Pancreas (tissue), 10 donors: ENCODE results near the gene MEGF6. TPM values are rescaled to one million over a fixed set of nuclear protein-coding genes. Genes with fewer than 3 reads are reported as not detected.

Experiments
- ATAC-seq, 4 donors: fragments of 200-7000 bp; cut with Tn5 transposase; one replicate each; pipeline versions ENCODE4 v1.8.0 to v1.9.1; 2020; ENCODE audit warnings: mild to moderate bottlenecking in 4 of 4, moderate library complexity in 4 of 4
- DNase-seq, 6 donors: peaks; one replicate each; pipeline ENCODE4 v3.0.0-alpha.2; 2020
- FAIRE-seq: peaks from 2 replicates; lab custom pipeline; 2012; peaks lifted over from hg19 to GRCh38; lab: Jason Lieb, UNC
- H3K27ac ChIP-seq, 4 donors: fragments of 200-600 bp; sonication (generic); 1 replicate in 3 of 4; 2 replicates in 1 of 4; pipeline versions ENCODE4 v1.5.0 to v1.8.0; 2020
- H3K27me3 ChIP-seq, 4 donors: fragments of 200-600 bp; one replicate each; pipeline ENCODE4 v1.8.0; 2021
- H3K36me3 ChIP-seq, 3 donors: fragments of 200-600 bp; sonication (generic) in 1 of 3; one replicate each; pipeline versions ENCODE4 v1.5.0 to v1.8.0; 2020 to 2021
- H3K4me1 ChIP-seq, 3 donors: fragments of 200-600 bp; one replicate each; pipeline ENCODE4 v1.8.0; 2021
- H3K4me3 ChIP-seq, 4 donors: fragments of 200-600 bp; sonication (generic) in 2 of 4; one replicate each; pipeline versions ENCODE4 v1.5.0 to v1.8.0; 2020 to 2021
- H3K9me3 ChIP-seq, 4 donors: fragments of 200-600 bp; one replicate each; pipeline ENCODE4 v1.8.0; 2021
- WGBS, 2 donors: extraction: QIAGEN DNeasy Blood & Tissue Kit; methylation state at CpG; one replicate each; pipeline ENCODE4 v1.1.7; 2013; 5-methylcytosine and 5-hydroxymethylcytosine counted together
- intact Hi-C, 3 donors: fragments of 100-400 bp; cut with DNase I; formaldehyde crosslinking; loops; one replicate each; pipeline versions ENCODE4 v1.11.1 to v1.14.2; 2022
- polyA plus RNA-seq, 2 donors: library from polyadenylated mRNA; stranded (reverse); fragments of 200-250 nt; gene quantifications; one replicate each; pipeline ENCODE4 v1.2.3, GENCODE V29; 2013
- total RNA-seq, 6 donors: library from RNA; stranded (reverse); fragmentation: NEBNext Ultra II Directional in 4 of 6; extraction: Animal tissue kit (Norgen Biotek cat#: 25700) in 4 of 6; gene quantifications; one replicate each; pipeline versions ENCODE4 v1.2.1 to v1.2.4, GENCODE V29; 2021 to 2023
- TF ChIP-seq, protein P1 (sequence below), 4 donors: fragments of 200-600 bp; sonication (generic) in 3 of 4; IDR thresholded peaks; one replicate each; pipeline versions ENCODE4 v1.5.0 to v1.8.0; 2021; ENCODE audit warnings: antibody characterized with exemption in 4 of 4
- donor health status: healthy with polysubstance abuse.
- donor health status: DM: no; HTN: no; CAD: no; lungs with moderate emphysema.
- donor health status: DM: no; HTN: no; CAD: no.
- donor health status: control.
- donor health status: control.
- donor health status: Bipolar disorder and iron deficiency.
- donor health status: DM: yes; HTN: yes; CAD: no.
- donor health status: DM: no; HTN: no; CAD: no.
- donor health status: DM: no; HTN: no; CAD: no.
- donor health status: DM: yes; HTN: yes; CAD: no.

The MEGF6 gene
- total and polyA plus RNA-seq, 8 donors, result 2.6 to 20.0 (median 8.4) TPM

DNA sequence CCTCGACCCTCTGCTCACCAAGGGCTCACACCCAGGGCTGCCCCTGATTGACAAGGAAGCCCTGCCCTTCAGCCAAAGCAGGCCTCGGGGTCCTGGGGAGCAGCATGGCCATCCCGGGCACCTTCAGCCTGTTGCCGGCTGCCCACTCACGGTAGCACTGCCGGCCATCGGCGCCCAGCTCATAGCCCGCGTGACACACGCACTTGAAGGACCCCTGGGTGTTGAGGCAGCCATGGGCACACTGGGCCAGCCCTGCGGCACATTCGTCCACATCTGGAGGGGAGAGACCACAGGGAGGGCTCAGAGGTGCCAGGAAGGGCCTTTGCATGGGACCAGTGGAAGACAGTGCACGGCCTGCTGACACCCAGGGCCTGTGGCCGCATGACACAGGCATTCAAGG is 99.5 kb downstream of the MEGF6 start:
- DNase-seq, result no peak
- Histone ChIP-seq H3K4me1 (no peaks in the 10 kb centered on the region), H3K4me3 (no peak overlapping the region), H3K27ac (no peak overlapping the region), H3K9me3 (no peaks in the 10 kb centered on the region), H3K36me3 (no peaks in the 10 kb centered on the region), H3K27me3 (no peaks in the 10 kb centered on the region)
- ATAC-seq, result no peak
- intact Hi-C loops, result no loop called here
- WGBS, 2 donors, result 93% methylated on average over 15 of the region's 15 CpGs
- no peak for FAIRE-seq
- TF ChIP-seq, protein P1, sequence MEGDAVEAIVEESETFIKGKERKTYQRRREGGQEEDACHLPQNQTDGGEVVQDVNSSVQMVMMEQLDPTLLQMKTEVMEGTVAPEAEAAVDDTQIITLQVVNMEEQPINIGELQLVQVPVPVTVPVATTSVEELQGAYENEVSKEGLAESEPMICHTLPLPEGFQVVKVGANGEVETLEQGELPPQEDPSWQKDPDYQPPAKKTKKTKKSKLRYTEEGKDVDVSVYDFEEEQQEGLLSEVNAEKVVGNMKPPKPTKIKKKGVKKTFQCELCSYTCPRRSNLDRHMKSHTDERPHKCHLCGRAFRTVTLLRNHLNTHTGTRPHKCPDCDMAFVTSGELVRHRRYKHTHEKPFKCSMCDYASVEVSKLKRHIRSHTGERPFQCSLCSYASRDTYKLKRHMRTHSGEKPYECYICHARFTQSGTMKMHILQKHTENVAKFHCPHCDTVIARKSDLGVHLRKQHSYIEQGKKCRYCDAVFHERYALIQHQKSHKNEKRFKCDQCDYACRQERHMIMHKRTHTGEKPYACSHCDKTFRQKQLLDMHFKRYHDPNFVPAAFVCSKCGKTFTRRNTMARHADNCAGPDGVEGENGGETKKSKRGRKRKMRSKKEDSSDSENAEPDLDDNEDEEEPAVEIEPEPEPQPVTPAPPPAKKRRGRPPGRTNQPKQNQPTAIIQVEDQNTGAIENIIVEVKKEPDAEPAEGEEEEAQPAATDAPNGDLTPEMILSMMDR (IDR thresholded peaks at IDR 0.05), result no peak

DNA sequence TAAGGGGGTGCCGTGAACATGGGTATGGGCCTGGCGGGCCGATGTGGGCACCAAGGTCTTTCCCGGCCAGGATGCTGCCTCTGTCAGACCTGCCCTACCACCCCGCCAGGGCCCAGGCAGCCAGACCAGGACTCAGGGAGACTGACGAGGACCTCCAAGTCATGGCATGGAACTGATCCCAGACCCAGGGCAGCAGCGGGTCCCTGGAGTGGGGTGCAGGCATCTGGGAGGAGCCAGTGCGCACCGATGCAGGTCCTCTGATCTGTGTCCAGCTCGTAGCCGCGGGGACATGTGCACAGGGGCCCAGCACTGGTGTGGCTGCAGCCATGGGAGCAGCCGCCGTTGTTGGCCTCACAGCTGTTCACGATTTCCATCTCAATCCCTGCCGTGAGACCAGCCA is 100.0 kb downstream of the MEGF6 start:
- intact Hi-C loops, result no loop called here
- H3K27ac ChIP-seq, result no peak overlapping the region
- no peak overlapping the region for H3K4me3 ChIP-seq

DNA sequence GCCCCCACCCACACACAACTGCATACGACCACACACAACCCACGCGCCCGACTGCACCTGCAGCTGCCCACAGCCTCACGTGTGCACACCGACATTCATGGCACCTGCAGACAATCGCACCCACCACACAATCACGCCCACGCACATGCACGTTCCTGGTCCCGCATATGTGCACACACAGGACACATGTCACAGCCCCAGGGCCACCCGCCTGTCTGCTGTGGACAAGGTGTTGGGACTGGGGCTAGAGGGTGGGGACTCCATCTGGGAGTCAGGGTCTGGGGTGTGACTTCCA is 100.4 kb downstream of the MEGF6 start:
- no peak overlapping the region for H3K27ac ChIP-seq
- H3K27me3 ChIP-seq, result no peaks in the 10 kb centered on the region
- intact Hi-C loops, result no loop called here
- H3K36me3 ChIP-seq, result no peaks in the 10 kb centered on the region
- FAIRE-seq (no peak), DNase-seq (peak in 1 of 6 donors; percentile 51), ATAC-seq (no peak)
- no peaks in the 10 kb centered on the region for H3K4me1 ChIP-seq
- WGBS, 2 donors, result 90% methylated on average over 12 of the region's 12 CpGs
- no peaks in the 10 kb centered on the region for H3K9me3 ChIP-seq
- TF ChIP-seq, protein P1 (IDR thresholded peaks at IDR 0.05), result no peak
- no peak overlapping the region for H3K4me3 ChIP-seq

More for the DNA sequence above, 100.0 kb downstream of the MEGF6 start:
- WGBS, 2 donors, result 93 to 94% methylated on average over 15 to 16 of the region's 16 CpGs
- FAIRE-seq, result no peak
- Histone ChIP-seq H3K27me3 (no peaks in the 10 kb centered on the region), H3K9me3 (no peaks in the 10 kb centered on the region), H3K4me1 (no peaks in the 10 kb centered on the region), H3K36me3 (no peaks in the 10 kb centered on the region)
- ATAC-seq, result no peak
- TF ChIP-seq, protein P1 (IDR thresholded peaks at IDR 0.05), result no peak
- no peak for DNase-seq

DNA sequence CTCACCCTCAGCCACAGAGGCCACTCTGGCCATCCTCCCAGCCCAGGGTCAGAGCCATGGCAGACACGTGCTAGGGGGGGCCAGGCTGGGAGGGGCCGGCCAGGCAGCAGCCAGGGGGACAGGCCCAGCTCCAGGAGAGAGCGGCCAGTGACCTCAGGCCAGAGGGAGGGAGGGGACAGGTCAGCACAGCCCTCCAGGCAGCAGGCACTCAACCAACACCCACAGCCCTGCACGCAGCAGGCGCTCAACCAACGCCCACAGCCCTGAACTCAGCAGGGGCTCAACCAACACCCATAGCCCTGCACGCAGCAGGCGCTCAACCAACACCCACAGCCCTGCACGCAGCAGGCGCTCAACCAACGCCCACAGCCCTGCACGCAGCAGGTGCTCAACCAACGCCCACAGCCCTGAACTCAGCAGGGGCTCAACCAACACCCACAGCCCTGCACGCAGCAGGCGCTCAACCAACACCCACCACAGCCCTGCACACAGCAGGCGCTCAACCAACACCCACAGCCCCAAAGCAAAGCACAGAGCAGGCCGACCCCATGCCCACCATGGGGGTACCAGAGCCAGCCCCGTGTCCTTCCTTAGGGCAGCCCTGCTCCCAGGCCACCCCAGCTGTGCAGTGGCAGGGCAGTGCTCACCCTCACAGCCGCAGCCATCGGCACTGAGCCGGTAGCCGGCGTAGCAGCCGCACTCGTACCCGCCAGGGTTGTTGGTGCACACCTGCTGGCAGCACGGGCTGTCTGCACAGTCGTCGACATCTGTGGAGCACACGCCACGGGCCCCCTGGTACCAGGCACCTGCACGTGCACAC is 101.0 kb downstream of the MEGF6 start:
- FAIRE-seq (no peak), DNase-seq (peak in 1 of 6 donors; percentile 67), ATAC-seq (no peak)
- TF ChIP-seq, protein P1 (IDR thresholded peaks at IDR 0.05), result no peak
- Histone ChIP-seq H3K27ac (no peak overlapping the region), H3K4me3 (no peak overlapping the region), H3K27me3 (no peaks in the 10 kb centered on the region), H3K36me3 (no peaks in the 10 kb centered on the region), H3K4me1 (no peaks in the 10 kb centered on the region), H3K9me3 (no peaks in the 10 kb centered on the region)
- intact Hi-C loops, result no loop called here
- WGBS, 2 donors, result 85 to 90% methylated on average over 31 to 32 of the region's 32 CpGs

DNA sequence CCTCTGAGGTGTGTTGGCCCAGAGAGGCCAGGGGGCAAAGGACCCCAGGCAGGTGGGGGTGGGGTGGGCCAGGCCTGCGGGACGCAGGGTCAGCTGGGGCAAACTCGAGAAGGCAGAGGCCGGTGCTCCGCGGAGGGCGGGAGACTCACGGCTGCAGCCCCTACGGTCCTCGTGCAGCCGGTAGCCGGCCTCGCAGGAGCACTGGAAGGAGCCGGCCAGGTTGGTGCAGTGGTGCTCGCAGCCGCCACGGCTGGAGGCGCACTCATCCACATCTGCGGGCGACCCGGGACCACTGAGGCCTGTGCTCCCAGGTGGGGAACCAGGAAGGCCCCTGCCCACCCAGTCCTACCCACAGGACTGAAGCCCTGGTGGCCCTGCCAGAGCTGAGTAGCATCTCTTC is 101.6 kb downstream of the MEGF6 start:
- Histone ChIP-seq H3K27me3 (no peaks in the 10 kb centered on the region), H3K36me3 (no peaks in the 10 kb centered on the region), H3K4me3 (no peak overlapping the region), H3K27ac (no peak overlapping the region), H3K4me1 (no peaks in the 10 kb centered on the region), H3K9me3 (no peaks in the 10 kb centered on the region)
- FAIRE-seq (no peak), ATAC-seq (no peak), DNase-seq (peak in 1 of 6 donors; percentile 65)
- intact Hi-C loops, result no loop called here
- TF ChIP-seq, protein P1 (IDR thresholded peaks at IDR 0.05), result no peak
- 80 to 89% methylated on average over 1 to 21 of the region's 21 CpGs for WGBS, 2 donors
